ENCODE results near the gene GUCD1. TPM values are rescaled to one million over a fixed set of nuclear protein-coding genes. Genes with fewer than 3 reads are reported as not detected.

Gene GUCD1
- total RNA-seq, 2 donors from 2014 or later, result 44.4 to 58.7 TPM

DNA sequence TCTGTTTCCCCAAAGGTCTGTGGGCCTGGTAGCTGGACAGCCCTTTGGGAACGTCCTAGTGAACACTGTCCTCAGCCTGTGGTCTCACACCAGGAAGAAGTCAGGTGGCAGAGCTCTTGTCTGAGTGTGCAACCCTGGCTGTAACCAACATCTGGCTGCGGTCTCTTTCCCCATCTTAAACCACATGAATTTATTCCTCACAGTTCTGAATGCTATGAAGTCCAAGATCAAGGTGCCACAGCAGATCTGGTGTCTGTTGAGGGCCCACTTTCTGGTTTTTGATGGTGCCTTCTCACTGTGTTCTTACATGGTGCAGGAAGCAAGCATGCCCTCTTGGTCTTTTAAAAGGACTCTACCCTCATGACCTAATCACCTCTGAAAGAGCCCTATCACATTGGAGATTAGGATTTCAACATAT lies 57.1 kb downstream of the GUCD1 start:
- Histone ChIP-seq H3K4me3 (no peak overlapping the region), H3K4me1 (peaks cover 10% of the 10 kb centered on the region), H3K36me3 (replicated peaks in 1 of 2; ENCODE audit: insufficient read depth in 1 of 2, low read depth in 2 of 2) (no peaks in the 10 kb centered on the region), H3K27me3 (peaks cover 0 to 16% of the 10 kb centered on the region in 2 donors), H3K9me3 (no peaks in the 10 kb centered on the region), H3K27ac (no peak overlapping the region)
- TF ChIP-seq POLR2A (IDR thresholded peaks at IDR 0.05), result no peak
- TF ChIP-seq, protein P1, sequence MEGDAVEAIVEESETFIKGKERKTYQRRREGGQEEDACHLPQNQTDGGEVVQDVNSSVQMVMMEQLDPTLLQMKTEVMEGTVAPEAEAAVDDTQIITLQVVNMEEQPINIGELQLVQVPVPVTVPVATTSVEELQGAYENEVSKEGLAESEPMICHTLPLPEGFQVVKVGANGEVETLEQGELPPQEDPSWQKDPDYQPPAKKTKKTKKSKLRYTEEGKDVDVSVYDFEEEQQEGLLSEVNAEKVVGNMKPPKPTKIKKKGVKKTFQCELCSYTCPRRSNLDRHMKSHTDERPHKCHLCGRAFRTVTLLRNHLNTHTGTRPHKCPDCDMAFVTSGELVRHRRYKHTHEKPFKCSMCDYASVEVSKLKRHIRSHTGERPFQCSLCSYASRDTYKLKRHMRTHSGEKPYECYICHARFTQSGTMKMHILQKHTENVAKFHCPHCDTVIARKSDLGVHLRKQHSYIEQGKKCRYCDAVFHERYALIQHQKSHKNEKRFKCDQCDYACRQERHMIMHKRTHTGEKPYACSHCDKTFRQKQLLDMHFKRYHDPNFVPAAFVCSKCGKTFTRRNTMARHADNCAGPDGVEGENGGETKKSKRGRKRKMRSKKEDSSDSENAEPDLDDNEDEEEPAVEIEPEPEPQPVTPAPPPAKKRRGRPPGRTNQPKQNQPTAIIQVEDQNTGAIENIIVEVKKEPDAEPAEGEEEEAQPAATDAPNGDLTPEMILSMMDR (IDR thresholded peaks at IDR 0.05), result no peak
- DNase-seq (no peak), ATAC-seq (no peak)
- intact Hi-C loops (cut with DNase I), result no loop called here
- 72 to 75% methylated on average over 2 of the region's 2 CpGs for WGBS, 2 donors

DNA sequence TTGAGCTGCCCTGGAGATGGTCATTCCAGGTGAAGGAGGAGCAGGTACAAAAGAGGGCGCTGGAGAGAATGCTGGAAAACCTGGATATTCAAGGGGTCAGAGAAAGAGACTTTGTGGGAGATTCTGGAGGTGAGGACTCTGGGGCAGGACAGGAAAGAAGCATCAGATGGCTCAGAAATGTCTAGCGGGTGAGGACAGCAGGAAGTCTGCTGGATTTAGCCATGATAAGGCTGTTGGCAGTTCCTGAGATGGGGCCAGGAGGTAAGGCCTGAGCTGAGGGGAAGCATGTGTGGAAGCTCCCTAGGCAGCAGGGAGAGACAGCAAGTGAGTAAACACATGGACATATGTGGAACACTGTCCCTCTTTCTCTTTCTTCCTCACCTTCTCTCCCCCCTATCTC lies 58.3 kb downstream of the GUCD1 start:
- no peak for TF ChIP-seq POLR2A (IDR thresholded peaks at IDR 0.05)
- TF ChIP-seq, protein P1 (IDR thresholded peaks at IDR 0.05), result no peak
- Histone ChIP-seq H3K4me3 (no peak overlapping the region), H3K9me3 (no peaks in the 10 kb centered on the region), H3K4me1 (peaks cover 10% of the 10 kb centered on the region), H3K27me3 (peaks cover 0 to 16% of the 10 kb centered on the region in 2 donors), H3K27ac (no peak overlapping the region), H3K36me3 (replicated peaks in 1 of 2; ENCODE audit: insufficient read depth in 1 of 2, low read depth in 2 of 2) (no peaks in the 10 kb centered on the region)
- 87 to 100% methylated on average over 2 of the region's 2 CpGs for WGBS, 2 donors
- intact Hi-C loops (cut with DNase I), result no loop called here
- DNase-seq (no peak), ATAC-seq (no peak)

DNA sequence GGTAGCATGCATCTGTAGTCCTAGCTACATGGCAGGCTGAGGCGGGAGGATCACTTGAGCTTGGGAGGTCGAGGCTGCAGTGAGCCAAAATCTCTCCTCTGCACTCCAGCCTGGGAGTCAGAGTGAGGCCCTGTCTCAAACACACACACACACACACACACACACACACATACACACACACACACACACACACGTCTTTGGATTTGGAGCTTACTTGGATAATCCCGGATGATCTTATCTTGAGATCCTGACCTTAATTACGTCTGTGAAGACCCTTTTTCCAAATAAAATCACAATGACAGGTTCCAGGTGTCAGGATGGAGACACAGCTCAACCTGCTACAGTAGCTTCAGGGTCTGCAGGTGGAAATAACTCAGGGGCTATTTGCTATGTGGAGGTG lies 58.7 kb downstream of the GUCD1 start:
- intact Hi-C loops (cut with DNase I), result no loop called here
- Histone ChIP-seq H3K27ac (no peak overlapping the region), H3K27me3 (peaks cover 0 to 16% of the 10 kb centered on the region in 2 donors), H3K36me3 (replicated peaks in 1 of 2; ENCODE audit: insufficient read depth in 1 of 2, low read depth in 2 of 2) (no peaks in the 10 kb centered on the region), H3K4me3 (no peak overlapping the region), H3K9me3 (no peaks in the 10 kb centered on the region), H3K4me1 (peaks cover 10% of the 10 kb centered on the region)
- WGBS, 2 donors, result 87 to 89% methylated on average over 5 of the region's 5 CpGs
- TF ChIP-seq, protein P1 (IDR thresholded peaks at IDR 0.05), result no peak
- no peak for TF ChIP-seq POLR2A (IDR thresholded peaks at IDR 0.05)
- ATAC-seq (no peak), DNase-seq (no peak)

DNA sequence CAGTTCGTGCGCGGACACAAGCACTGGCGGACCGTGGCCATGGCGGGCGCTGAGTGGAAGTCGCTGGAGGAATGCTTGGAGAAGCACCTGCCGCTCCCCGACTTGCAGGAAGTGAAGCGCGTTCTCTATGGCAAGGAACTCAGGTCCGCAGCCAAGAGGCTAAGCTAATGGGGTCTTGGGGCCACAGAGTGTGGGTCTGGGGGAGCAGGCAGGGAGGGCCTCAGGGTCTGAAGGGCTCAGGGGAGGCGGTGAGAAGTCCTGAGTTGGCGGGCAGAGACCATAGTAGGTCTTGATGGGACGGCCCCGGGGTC lies 59.6 kb downstream of the GUCD1 start:
- DNase-seq (no peak), ATAC-seq (no peak)
- Histone ChIP-seq H3K36me3 (replicated peaks in 1 of 2; ENCODE audit: insufficient read depth in 1 of 2, low read depth in 2 of 2) (no peaks in the 10 kb centered on the region), H3K9me3 (no peaks in the 10 kb centered on the region), H3K27me3 (peaks cover 0 to 16% of the 10 kb centered on the region in 2 donors), H3K4me1 (peaks cover 10% of the 10 kb centered on the region), H3K4me3 (no peak overlapping the region), H3K27ac (no peak overlapping the region)
- intact Hi-C loops (cut with DNase I), result no loop called here
- TF ChIP-seq POLR2A (IDR thresholded peaks at IDR 0.05), result no peak
- TF ChIP-seq, protein P1 (IDR thresholded peaks at IDR 0.05), result no peak
- 94 to 95% methylated on average over 17 of the region's 17 CpGs for WGBS, 2 donors

DNA sequence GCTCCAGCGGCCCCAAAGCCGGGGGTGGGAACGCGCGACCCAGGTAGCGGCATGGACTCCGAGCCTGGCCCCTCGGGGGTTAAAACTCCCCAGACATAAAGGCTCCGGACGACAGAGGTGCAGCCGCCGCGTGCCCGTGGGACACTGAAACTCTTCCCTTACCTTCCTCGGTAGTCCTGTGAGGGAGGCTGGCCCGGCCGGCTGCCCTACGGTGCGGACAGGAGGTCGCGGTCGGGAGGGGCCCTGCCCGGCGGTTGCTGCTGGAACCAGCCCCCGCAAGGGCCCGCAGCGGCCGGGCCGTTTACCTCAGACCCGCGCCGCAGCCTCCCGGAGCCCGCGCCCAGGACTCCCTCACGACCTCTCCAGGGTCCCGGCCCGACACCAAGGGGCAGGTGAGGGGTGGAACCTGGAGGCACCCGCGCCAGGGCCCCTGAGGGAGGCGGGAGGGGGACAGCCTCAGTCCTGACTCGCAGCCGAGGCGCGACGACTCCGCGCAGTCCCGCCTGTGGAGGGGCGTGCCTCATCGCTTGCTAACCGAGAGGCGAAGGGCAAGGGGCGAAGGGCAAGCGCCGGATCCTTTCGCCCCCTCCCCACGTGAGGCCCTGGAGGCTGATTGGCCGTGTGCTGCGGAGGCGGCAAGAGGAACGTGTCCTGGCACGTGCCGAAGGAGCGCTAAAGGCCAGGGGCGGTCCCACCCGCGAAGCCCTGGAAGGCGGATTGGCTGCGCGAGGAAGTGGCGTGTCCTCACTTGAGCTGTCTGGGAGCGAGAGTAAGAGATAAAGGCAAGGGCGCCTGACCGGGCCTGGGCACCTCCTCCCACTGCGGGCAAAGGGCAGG lies 60.2 kb downstream of the GUCD1 start, which contains the start of gene UPB1:
Gene UPB1, plus strand, starts transcription at position 805 of the 837 bp plus-strand sequence. CDS start 72 bp downstream, outside the sequence.
- TF ChIP-seq, protein P1 (IDR thresholded peaks at IDR 0.05), result no peak
- TF ChIP-seq POLR2A (IDR thresholded peaks at IDR 0.05), result no peak

More for the DNA sequence above, 60.2 kb downstream of the GUCD1 start, which contains the start of gene UPB1:
- 28 to 49% methylated on average over 30 to 69 of the region's 76 CpGs for WGBS, 2 donors
- H3K36me3 ChIP-seq (replicated peaks in 1 of 2; ENCODE audit: insufficient read depth in 1 of 2, low read depth in 2 of 2), result no peaks in the 10 kb centered on the region
- DNase-seq, result peak in 1 of 4 donors; percentile 14
- H3K4me3 ChIP-seq, result no peak within 1 kb of the TSS
- peaks cover 0 to 16% of the 10 kb centered on the region in 2 donors for H3K27me3 ChIP-seq
- no peak within 1 kb of the TSS for H3K27ac ChIP-seq
- H3K4me1 ChIP-seq, result peaks cover 10% of the 10 kb centered on the region
- ATAC-seq, result peak; percentile 15
- intact Hi-C loops (cut with DNase I), result no loop called here
- H3K9me3 ChIP-seq, result no peaks in the 10 kb centered on the region
